GM12891 (cell line): ENCODE measurements around the gene SLC25A15.

ENCODE experiments used
- POLR2A ChIP-seq: IDR thresholded peaks from 2 replicates; pipeline ENCODE4 v1.6.1; 2011; ENCODE audit warnings: low read depth, low read length, control low read depth
- POLR2AphosphoS5 ChIP-seq: IDR thresholded peaks from 2 replicates; pipeline ENCODE4 v1.6.1; 2011; ENCODE audit warnings: low read depth, low read length, control low read depth
- POU2F2 ChIP-seq: IDR thresholded peaks from 2 replicates; pipeline ENCODE4 v1.6.1; 2011; ENCODE audit warnings: low read depth, mild to moderate bottlenecking, control low read depth, low read length, moderate library complexity
- SPI1 ChIP-seq: IDR thresholded peaks from 2 replicates; pipeline ENCODE4 v1.6.1; 2011; ENCODE audit warnings: low read depth, low read length, control low read depth
- TAF1 ChIP-seq: IDR thresholded peaks from 2 replicates; pipeline ENCODE4 v1.6.1; 2011; ENCODE audit warnings: low read depth, low read length, control low read depth

DNA sequence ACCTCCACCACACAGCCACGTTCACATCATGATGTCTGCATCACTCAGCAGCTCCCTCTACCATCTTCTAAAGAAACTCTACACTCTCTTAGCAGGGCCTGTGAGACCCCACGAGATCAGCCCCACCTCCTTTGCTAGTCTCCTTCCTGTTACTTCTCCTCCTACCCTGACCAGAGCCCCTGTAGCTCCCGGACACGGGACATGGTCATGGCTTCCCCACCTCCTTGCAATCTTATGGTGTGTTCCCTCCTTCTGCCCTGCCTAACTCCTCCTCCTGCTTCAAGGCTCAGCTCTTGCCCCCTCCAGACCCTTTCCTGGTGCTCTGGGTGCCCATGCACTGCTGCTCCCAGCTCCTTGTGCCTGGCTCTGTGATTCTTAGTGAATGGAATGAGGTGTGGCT lies 10.4 kb upstream of the SLC25A15 start:
- TF ChIP-seq POLR2A (no peak), POLR2AphosphoS5 (no peak), TAF1 (no peak), SPI1 (no peak), POU2F2 (no peak)
